Myocyte (in vitro differentiated cells): Measurements from ENCODE around the gene AKT1S1. TPM values are rescaled to one million over a fixed set of nuclear protein-coding genes. Genes with fewer than 3 reads are reported as not detected.
"Not testable (repeated sequence)": the region's sequence is repeated elsewhere in the genome, so short reads cannot be mapped to it uniquely, and the experiment has no call there.

Experiments used
- DNase-seq: peaks from one replicate; pipeline ENCODE4 v3.0.0-alpha.2; 2012; ENCODE audit warnings: low read depth
- microRNA-seq: library from miRNA; unstranded; fragments of <30 nt; microRNA quantifications from one replicate; pipeline ENCODE4, GENCODE V29; 2016
- total RNA-seq: library from RNA; depleted of rRNA; stranded (reverse); fragments of >200 nt; gene quantifications from 2 replicates; pipeline ENCODE4 v1.2.3, GENCODE V29; 2014

The AKT1S1 gene
- total RNA-seq, 1 donor from 2014 or later: 25.5 TPM

DNA sequence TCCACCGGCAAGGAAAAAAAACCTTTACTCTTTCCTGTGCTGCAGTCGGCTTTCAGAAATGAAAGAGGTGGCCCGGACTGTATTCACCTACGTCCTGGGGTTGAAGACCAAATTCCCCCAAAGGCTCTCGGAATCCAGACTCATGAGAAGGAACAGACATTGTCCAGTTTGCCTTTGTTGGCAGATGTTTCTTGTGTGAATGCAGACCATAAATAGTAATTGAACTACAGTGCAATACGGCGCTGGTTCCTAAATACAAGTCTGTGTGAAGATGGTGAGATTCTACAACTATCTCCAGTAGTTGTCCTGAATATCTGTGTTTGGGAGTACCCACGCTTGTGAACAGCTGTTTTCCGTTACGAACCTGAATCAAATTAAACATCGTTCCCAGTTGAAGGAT is 37.4 kb downstream of the AKT1S1 start:
- DNase-seq: no peak

DNA sequence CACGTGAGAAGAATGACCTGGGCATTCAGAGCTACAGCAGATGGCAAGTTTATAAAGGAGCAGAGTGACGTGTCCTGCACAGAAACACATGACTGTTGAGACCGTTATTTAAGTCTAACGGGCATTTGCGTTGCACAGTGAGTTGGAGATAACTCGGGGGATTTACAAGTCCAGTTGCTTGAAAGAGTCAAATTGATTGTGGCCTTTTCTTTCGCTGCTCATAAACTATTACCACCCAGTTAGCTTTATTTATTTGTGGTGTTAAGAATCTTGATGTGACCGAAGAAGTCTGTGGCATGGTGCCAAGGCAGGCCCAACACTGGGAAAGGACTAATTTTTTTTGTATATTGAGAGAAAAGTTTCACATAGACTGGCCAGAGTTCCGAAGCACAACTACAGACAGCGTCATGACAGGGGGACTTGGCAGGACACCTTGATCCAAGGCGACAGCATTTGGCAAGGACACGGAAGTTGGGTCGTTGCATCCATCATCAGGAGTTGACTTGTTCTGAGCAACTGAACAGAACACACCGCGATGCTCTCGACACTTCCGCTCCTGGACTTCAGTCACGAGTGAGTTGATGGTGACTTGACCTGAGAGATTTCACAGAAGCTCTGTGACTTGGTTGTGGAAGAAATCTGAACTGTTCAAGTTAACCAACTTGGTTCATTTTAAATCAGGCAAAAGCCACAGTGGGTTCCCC is 38.1 kb downstream of the AKT1S1 start:
- no peak for DNase-seq

- no peak for DNase-seq
Measured at GRCh38 chr19:49837425-49837824, 39.7 kb downstream of the AKT1S1 start.

DNA sequence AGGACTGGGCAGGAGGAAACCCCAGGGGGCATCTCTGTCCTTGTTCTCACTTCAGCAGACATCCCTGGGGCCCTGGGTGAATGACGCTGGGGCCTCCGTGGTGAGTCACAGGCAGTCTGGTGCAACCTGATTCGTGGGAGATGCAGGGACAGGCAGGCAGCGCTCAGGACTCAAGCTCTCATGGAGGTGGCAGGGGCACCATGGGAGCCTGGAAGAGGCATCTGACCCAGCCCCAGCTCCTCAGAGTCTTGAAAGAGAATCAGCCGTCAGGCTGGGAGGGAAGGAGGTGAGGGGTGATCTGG is 40.2 kb downstream of the AKT1S1 start:
- DNase-seq: no peak

DNA sequence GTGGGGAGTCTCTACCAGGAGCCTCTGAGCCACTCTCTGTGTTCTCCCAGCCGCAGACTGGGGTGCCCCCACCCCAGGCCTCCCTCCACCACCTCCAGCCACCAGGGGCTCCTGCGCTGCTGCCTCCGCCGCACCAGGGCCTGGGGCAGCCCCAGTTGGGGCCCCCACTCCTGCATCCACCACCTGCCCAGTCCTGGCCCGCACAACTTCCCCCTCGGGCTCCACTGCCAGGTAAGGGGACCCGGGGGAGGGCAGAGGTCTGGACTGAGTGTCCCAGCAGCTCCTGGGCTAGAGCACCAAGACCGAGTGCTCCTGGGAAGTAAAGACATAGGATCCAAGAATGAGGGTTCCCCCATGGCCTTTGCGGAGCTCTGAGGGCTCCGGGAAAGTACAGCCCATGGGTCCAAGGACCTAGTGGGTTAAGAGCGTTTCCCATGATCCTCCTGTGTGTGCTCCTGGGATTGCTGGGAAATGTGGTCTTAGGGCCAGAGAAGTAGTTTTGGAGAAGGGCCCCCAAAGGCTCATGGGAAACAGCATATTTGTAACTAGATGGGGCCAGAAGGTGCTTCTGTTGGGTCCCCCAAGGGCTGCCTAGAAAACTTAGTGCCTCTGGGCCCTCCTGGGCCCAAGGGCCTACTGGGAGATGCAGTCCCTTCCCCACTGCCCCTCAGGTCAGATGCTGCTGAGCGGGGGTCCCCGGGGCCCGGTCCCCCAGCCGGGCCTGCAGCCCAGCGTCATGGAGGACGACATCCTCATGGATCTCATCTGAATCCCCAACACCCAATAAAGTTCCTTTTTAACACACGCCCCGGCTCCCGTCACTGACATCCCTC is 40.8 kb downstream of the AKT1S1 start:
- DNase-seq: no peak

DNA sequence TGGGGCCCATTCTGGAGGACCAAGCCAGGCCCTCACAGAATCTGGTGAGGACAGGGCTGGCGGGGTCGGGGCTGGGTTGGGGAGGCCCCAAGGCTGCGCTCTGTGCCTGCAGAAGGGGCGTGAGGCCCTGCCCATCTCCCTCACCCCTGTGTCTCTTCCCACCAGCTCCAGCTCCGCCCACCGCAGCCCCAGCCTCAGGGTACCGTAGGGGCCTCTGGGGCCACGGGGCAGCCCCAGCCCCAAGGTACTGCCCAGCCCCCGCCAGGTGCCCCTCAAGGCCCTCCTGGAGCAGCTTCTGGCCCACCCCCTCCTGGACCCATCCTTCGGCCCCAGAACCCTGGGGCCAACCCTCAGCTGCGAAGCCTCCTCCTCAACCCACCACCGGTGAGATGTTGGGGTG is 41.6 kb downstream of the AKT1S1 start:
- DNase-seq: no peak

GRCh38 chr19:49833599-49833998 is 43.6 kb downstream of the AKT1S1 start:
- peak; percentile 67 for DNase-seq

DNA sequence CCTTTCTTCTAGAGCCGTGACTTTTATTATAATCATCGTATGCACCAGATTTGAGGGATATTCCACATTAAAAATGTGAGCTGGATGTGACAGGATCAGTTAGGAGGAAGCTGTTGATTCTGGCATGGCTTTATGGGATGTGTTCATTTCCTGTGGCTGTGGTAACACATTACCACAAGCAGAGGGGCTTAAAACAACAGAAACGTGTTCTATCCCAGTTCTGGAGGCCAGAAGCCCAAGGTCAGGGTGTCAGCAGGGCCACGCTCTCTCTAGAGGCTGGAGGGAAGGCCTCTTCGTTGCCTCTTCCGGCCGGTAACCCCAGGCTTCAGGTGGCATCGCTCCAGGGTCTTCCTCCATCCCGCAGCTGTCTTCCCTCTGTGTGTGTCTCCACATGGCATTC is 44.6 kb downstream of the AKT1S1 start:
- DNase-seq: peak; percentile 68

GRCh38 chr19:49831592-49831991 is 45.6 kb downstream of the AKT1S1 start:
- DNase-seq: no peak

DNA sequence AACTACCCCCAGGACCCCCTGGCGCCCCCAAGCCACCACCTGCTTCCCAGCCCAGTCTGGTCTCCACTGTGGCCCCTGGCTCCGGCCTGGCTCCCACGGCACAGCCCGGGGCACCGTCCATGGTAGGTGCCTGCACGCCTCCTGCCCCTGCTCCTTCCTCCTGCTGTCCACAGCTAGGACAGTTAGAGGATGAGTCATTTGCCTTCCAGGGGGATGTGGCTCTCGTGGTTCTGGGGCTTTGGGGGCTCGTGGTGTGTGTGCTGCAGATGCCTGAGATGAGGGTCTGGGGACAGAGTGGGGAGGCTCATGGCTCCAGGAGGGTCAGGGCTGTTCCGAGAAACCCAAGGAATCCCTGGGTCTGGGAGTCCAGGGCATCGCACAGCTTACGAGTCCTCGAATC is 46.4 kb downstream of the AKT1S1 start:
- DNase-seq: peak; percentile 51

DNA sequence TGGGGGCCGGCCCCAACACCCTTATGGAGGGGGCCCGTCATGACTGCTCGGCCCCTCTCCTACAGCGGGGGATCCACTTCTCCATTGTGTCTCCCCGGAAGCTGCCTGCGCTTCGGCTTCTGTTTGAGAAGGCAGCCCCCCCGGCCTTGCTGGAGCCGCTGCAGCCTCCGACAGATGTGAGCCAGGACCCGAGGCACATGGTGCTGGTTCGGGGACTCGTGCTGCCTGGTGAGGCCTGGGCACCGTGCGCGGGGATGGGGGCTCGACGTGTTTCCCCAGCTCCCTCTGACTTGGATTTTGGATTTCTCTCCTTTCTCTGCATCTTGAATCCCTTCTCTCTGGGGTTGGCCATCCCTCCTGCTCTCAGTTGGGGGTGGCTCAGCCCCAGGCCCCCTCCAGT is 47.4 kb downstream of the AKT1S1 start:
- no peak for DNase-seq

GRCh38 chr19:49829200-49829599 is 48.0 kb downstream of the AKT1S1 start:
- DNase-seq: no peak

DNA sequence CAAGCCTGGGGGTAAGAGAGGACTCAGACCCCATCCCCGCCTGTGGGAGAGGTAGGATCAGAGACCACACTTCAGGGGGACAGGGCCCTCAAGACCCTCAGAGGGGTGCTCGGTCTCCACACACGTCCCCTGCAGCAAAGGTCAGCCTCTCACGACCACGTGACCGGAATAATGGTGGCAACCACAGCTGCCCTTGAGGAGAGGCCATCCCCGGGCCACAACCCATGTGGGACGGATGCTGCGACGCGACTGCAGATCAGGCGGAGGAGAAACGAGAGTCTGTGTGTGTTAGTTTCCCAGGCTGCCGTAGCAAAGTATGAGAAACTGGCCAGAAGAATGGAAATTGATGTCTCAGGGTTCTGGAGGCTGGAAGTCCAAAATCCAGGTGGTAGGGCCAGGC is 50.1 kb downstream of the AKT1S1 start:
- no peak for DNase-seq

GRCh38 chr19:49824662-49825061 is 52.5 kb downstream of the AKT1S1 start:
- no peak for DNase-seq

- no peak for DNase-seq
Measured at GRCh38 chr19:49823472-49823871, 53.7 kb downstream of the AKT1S1 start.

DNA sequence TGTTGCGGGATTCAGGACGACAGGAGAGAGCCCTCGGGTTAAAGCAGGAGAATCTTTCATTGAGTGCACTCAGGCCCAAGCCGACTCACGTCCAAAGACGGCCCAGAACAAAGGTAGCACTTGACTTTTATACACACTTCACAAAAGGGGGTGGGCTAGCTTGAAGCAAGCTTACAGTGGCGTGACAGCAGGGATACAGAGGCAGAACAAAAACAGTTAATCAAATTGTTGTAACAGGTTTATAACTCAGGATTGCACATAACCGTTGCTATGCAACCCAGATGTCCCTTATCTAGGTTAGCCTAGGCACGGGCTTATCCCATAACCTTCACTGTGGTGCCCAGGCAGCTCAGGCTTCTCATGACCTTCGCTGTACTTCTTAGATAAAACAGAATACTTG is 57.0 kb downstream of the AKT1S1 start:
- no peak for DNase-seq

DNA sequence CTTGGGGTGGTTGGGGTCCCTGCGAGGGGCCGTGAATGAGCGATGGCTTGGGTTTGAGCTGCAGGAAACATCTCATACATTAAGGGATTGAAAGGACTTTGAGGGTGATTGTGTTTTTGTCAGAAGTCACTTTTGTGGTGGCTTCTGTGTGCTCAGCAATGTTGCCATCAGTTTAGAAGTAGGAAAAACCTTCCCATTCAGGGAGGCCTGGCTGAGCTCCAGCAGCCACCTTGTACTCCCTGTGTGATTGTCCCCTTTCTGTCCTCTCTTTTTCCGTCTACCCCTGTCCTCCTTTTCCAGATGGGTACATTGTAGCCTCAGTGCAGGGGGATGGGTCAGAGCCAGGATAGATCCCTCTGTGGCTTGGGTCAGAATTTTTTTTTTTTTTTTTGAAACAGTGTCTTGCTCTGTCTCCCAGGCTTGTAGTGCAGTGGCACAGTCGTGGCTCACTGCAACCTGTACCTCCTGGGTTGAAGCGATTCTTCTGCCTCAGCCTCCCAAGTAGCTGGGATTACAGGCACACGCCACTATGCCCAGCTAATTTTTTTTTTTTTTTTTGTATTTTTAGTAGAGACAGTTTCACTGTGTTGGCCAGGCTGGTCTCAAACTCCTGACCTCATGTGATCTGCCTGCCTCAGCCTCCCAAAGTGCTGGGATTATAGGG is 57.6 kb downstream of the AKT1S1 start:
- not testable (repeated sequence) for DNase-seq

Small RNA genes within 50 kb of the gene (microRNA-seq; reads per million reads assigned to microRNA genes)
- gene MIR4749: 0.65 reads per million
- gene MIR4750: 0.97 reads per million
- gene MIR6800: not detected

Other genes with a start within 250 kb of the AKT1S1 start
- gene RRAS, start 237.2 kb downstream of the AKT1S1 start, total RNA-seq: 29.8 and 42.1 TPM in 2 replicates
- gene SCAF1, start 235.1 kb downstream of the AKT1S1 start, total RNA-seq: 26.9 and 33.8 TPM in 2 replicates
- gene IRF3, start 211.5 kb downstream of the AKT1S1 start, total RNA-seq: 34.7 and 35.8 TPM in 2 replicates
- 11.4 and 11.8 TPM in 2 replicates for gene BCL2L12, start 211.4 kb downstream of the AKT1S1 start, total RNA-seq
- gene PRMT1, start 200.1 kb downstream of the AKT1S1 start, total RNA-seq: 528 and 584 TPM in 2 replicates
- 0.99 and 1.3 TPM in 2 replicates for gene ADM5, start 187.8 kb downstream of the AKT1S1 start, total RNA-seq
- 1.4 and 1.7 TPM in 2 replicates for gene CPT1C, start 186.2 kb downstream of the AKT1S1 start, total RNA-seq
- gene TSKS, start 114.0 kb downstream of the AKT1S1 start, total RNA-seq: not detected in 2 replicates
- gene AP2A1, start 110.4 kb downstream of the AKT1S1 start, total RNA-seq: 83.2 and 102 TPM in 2 replicates
- gene FUZ, start 64.1 kb downstream of the AKT1S1 start, total RNA-seq: 22.6 and 26.7 TPM in 2 replicates
- gene MED25, start 59.1 kb downstream of the AKT1S1 start, total RNA-seq: 22.7 and 40.1 TPM in 2 replicates
- 161 and 176 TPM in 2 replicates for gene PTOV1, start 26.2 kb downstream of the AKT1S1 start, total RNA-seq
- 31.1 and 38.2 TPM in 2 replicates for gene PNKP, start 9.8 kb downstream of the AKT1S1 start, total RNA-seq
- 17.7 and 19.9 TPM in 2 replicates for gene TBC1D17, start 347 bp upstream of the AKT1S1 start, total RNA-seq
- 0.35 and 0.83 TPM in 2 replicates for gene IL4I1, start 19.5 kb upstream of the AKT1S1 start, total RNA-seq
- gene ATF5, start 51.9 kb upstream of the AKT1S1 start, total RNA-seq: 31.9 and 32.8 TPM in 2 replicates
- gene NUP62, start 52.1 kb upstream of the AKT1S1 start, total RNA-seq: 52.2 and 54.1 TPM in 2 replicates
- not detected in 2 replicates for gene SIGLEC11, start 83.8 kb upstream of the AKT1S1 start, total RNA-seq
- gene VRK3, start 148.0 kb upstream of the AKT1S1 start, total RNA-seq: 14.7 and 19.0 TPM in 2 replicates
- gene ZNF473, start 148.7 kb upstream of the AKT1S1 start, total RNA-seq: 8.9 and 9.7 TPM in 2 replicates